H1 (cell line): ENCODE data around the gene EGR2.

Experiments
- ASH2L ChIP-seq: fragments of 200-600, 300-600 bp; sonication (generic); IDR thresholded peaks from one replicate; pipeline ENCODE4 v1.7.1; 2017; ENCODE audit warnings: low read length
- CHD7 ChIP-seq: fragments of 300-600 bp; sonication (generic); IDR thresholded peaks from 2 replicates; pipeline ENCODE4 v1.7.1; 2012; ENCODE audit warnings: low read length, moderate library complexity, mild to moderate bottlenecking, inconsistent platforms; ENCODE audit not compliant: insufficient replicate concordance
- MAFK ChIP-seq: IDR thresholded peaks from 2 replicates; pipeline ENCODE4 v1.6.1; 2012; ENCODE audit warnings: low read depth, mild to moderate bottlenecking, improper control_type of control experiment, low read length
- POLR2A ChIP-seq, 2 experiments: IDR thresholded peaks; 1 replicate in 1 of 2; 2 replicates in 1 of 2; pipeline ENCODE4 v1.6.1; 2011; ENCODE audit warnings: low read depth in 2 of 2, low read length in 2 of 2, mild to moderate bottlenecking in 2 of 2; ENCODE audit errors: control extremely low read depth in 1 of 2
- RAD21 ChIP-seq, 2 experiments: IDR thresholded peaks in 1 of 2; conservative IDR thresholded peaks in 1 of 2; 2 replicates each; pipeline ENCODE4 v1.6.1; 2011; ENCODE audit warnings: low read depth in 2 of 2, low read length in 2 of 2, improper control_type of control experiment in 1 of 2, inconsistent platforms in 1 of 2, mild to moderate bottlenecking in 1 of 2, moderate library complexity in 1 of 2
- SP1 ChIP-seq: IDR thresholded peaks from 2 replicates; pipeline ENCODE4 v1.6.1; 2011; ENCODE audit warnings: low read depth, low read length
- YY1 ChIP-seq: IDR thresholded peaks from 2 replicates; pipeline ENCODE4 v1.6.1; 2011; ENCODE audit warnings: low read depth, mild to moderate bottlenecking, low read length
- TF ChIP-seq, protein P1 (sequence below), 3 experiments: IDR thresholded peaks; 1 replicate in 2 of 3; 2 replicates in 1 of 3; pipeline versions ENCODE4 v1.5.1 to v1.6.1; 2011; ENCODE audit warnings: low read length in 3 of 3, mild to moderate bottlenecking in 3 of 3, inconsistent platforms in 2 of 3, low read depth in 1 of 3, moderate library complexity in 1 of 3; ENCODE audit not compliant: insufficient read depth in 1 of 3; ENCODE audit errors: control extremely low read depth in 1 of 3

DNA sequence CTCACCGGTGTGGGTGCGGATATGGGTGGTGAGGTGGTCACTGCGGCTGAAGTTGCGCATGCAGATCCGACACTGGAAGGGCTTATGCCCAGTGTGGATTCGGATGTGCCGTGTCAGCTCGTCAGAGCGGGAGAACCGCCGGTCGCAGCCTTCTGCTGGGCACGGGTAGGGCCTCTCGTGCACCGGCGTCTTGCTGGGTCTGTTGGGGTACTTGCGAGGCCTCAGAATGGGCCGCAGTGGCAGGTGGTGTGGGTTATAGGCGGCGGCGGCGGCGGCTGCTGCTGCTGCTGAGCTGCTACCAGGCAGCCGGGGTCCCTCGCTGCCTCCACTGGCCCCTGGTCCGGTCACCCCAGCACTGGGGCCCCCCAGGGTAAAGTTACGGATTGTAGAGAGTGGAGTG is 2.7 kb downstream of the EGR2 start:
- TF ChIP-seq, protein P1, sequence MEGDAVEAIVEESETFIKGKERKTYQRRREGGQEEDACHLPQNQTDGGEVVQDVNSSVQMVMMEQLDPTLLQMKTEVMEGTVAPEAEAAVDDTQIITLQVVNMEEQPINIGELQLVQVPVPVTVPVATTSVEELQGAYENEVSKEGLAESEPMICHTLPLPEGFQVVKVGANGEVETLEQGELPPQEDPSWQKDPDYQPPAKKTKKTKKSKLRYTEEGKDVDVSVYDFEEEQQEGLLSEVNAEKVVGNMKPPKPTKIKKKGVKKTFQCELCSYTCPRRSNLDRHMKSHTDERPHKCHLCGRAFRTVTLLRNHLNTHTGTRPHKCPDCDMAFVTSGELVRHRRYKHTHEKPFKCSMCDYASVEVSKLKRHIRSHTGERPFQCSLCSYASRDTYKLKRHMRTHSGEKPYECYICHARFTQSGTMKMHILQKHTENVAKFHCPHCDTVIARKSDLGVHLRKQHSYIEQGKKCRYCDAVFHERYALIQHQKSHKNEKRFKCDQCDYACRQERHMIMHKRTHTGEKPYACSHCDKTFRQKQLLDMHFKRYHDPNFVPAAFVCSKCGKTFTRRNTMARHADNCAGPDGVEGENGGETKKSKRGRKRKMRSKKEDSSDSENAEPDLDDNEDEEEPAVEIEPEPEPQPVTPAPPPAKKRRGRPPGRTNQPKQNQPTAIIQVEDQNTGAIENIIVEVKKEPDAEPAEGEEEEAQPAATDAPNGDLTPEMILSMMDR (IDR thresholded peaks at IDR 0.05; ENCODE audit: control extremely low read depth in 1 of 3, insufficient read depth in 1 of 3, low read depth in 1 of 3, low read length in 3 of 3), result no peak
- TF ChIP-seq RAD21 (IDR thresholded peaks at IDR 0.05 in 1 of 2, conservative IDR thresholded peaks at IDR 0.05 in 1 of 2; ENCODE audit: low read depth in 2 of 2, low read length in 2 of 2) (no peak), CHD7 (no peak), SP1 (no peak), MAFK (no peak), POLR2A (IDR thresholded peaks at IDR 0.05; ENCODE audit: control extremely low read depth in 1 of 2, low read depth in 2 of 2, low read length in 2 of 2) (no peak), YY1 (no peak), ASH2L (no peak)
